Rectal smooth muscle tissue (tissue), 1 donor: Measurements from ENCODE around the gene GRAMD1A.

Experiments
- H3K27ac ChIP-seq: one replicate; pipeline ENCODE4 v1.7.0; 2013; ENCODE audit warnings: low read depth, low read length, inconsistent platforms
- H3K27me3 ChIP-seq: one replicate; pipeline ENCODE4 v1.7.0; 2013; ENCODE audit warnings: low read length; ENCODE audit not compliant: control insufficient read depth, insufficient read depth
- H3K36me3 ChIP-seq: one replicate; pipeline ENCODE4 v1.7.0; 2013; ENCODE audit warnings: low read length; ENCODE audit not compliant: control insufficient read depth, insufficient read depth
- H3K4me1 ChIP-seq: one replicate; pipeline ENCODE4 v1.7.0; 2013; ENCODE audit warnings: low read length; ENCODE audit not compliant: control insufficient read depth, insufficient read depth
- H3K4me3 ChIP-seq: one replicate; pipeline ENCODE4 v1.7.0; 2013; ENCODE audit warnings: low read length
- H3K9ac ChIP-seq: one replicate; pipeline ENCODE4 v1.7.0; 2013; ENCODE audit warnings: low read length

Gene GRAMD1A

GRCh38 chr19:34999498-35000337, at the start of gene GRAMD1A:
Gene GRAMD1A (plus strand): TSS chr19:35000323. CDS start chr19:35000479, 156 bp downstream.
- no peaks in the 10 kb centered on the region for H3K36me3 ChIP-seq
- H3K4me1 ChIP-seq, result no peaks in the 10 kb centered on the region
- H3K27me3 ChIP-seq, result no peaks in the 10 kb centered on the region
- H3K9ac ChIP-seq, result peak within 1 kb of the TSS; percentile 99
- H3K4me3 ChIP-seq, result peak within 1 kb of the TSS; percentile 85
- H3K27ac ChIP-seq, result peak within 1 kb of the TSS; percentile 97

GRCh38 chr19:34953092-34953491, 47.0 kb upstream of the GRAMD1A start:
- Histone ChIP-seq H3K36me3 (peaks cover 14% of the 10 kb centered on the region), H3K4me1 (no peaks in the 10 kb centered on the region), H3K4me3 (no peak overlapping the region)

GRCh38 chr19:34957830-34958751, 42.0 kb upstream of the GRAMD1A start:
- Histone ChIP-seq H3K27me3 (no peaks in the 10 kb centered on the region), H3K36me3 (peaks cover 39% of the 10 kb centered on the region)

More at GRCh38 chr19:34953092-34953491, 47.0 kb upstream of the GRAMD1A start:
- no peak overlapping the region for H3K9ac ChIP-seq
- no peak overlapping the region for H3K27ac ChIP-seq
- no peaks in the 10 kb centered on the region for H3K27me3 ChIP-seq

GRCh38 chr19:34959021-34959420, 41.1 kb upstream of the GRAMD1A start:
- H3K4me3 ChIP-seq, result no peak overlapping the region

More at GRCh38 chr19:34957830-34958751, 42.0 kb upstream of the GRAMD1A start:
- H3K27ac ChIP-seq, result no peak overlapping the region
- H3K9ac ChIP-seq, result no peak overlapping the region
- no peak overlapping the region for H3K4me3 ChIP-seq
- H3K4me1 ChIP-seq, result peaks cover 6% of the 10 kb centered on the region

GRCh38 chr19:34960103-34960805, 39.9 kb upstream of the GRAMD1A start:
- peaks cover 6% of the 10 kb centered on the region for H3K4me1 ChIP-seq
- H3K9ac ChIP-seq, result no peak overlapping the region
- no peaks in the 10 kb centered on the region for H3K27me3 ChIP-seq
- peak overlapping the region; percentile 24 for H3K4me3 ChIP-seq
- H3K36me3 ChIP-seq, result peaks cover 39% of the 10 kb centered on the region
- H3K27ac ChIP-seq, result no peak overlapping the region

More at GRCh38 chr19:34959021-34959420, 41.1 kb upstream of the GRAMD1A start:
- Histone ChIP-seq H3K4me1 (peaks cover 6% of the 10 kb centered on the region), H3K27me3 (no peaks in the 10 kb centered on the region), H3K9ac (no peak overlapping the region), H3K36me3 (peaks cover 39% of the 10 kb centered on the region), H3K27ac (no peak overlapping the region)

- peaks cover 39% of the 10 kb centered on the region for H3K36me3 ChIP-seq
- peaks cover 6% of the 10 kb centered on the region for H3K4me1 ChIP-seq
- no peak overlapping the region for H3K27ac ChIP-seq
- no peak overlapping the region for H3K9ac ChIP-seq
- no peaks in the 10 kb centered on the region for H3K27me3 ChIP-seq
- no peak overlapping the region for H3K4me3 ChIP-seq
Observed at GRCh38 chr19:34960940-34961679, 39.0 kb upstream of the GRAMD1A start.

- peaks cover 6% of the 10 kb centered on the region for H3K4me1 ChIP-seq
- H3K36me3 ChIP-seq, result peaks cover 35% of the 10 kb centered on the region
- H3K9ac ChIP-seq, result no peak overlapping the region
- H3K27me3 ChIP-seq, result no peaks in the 10 kb centered on the region
- H3K27ac ChIP-seq, result no peak overlapping the region
- H3K4me3 ChIP-seq, result peak overlapping the region; percentile 26
Observed at GRCh38 chr19:34961775-34962686, 38.1 kb upstream of the GRAMD1A start.

GRCh38 chr19:34962687-34963572, 37.2 kb upstream of the GRAMD1A start:
- Histone ChIP-seq H3K27ac (no peak overlapping the region), H3K36me3 (peaks cover 26% of the 10 kb centered on the region), H3K4me3 (peak overlapping the region; percentile 83), H3K9ac (peak overlapping the region; percentile 45), H3K4me1 (peaks cover 6% of the 10 kb centered on the region), H3K27me3 (no peaks in the 10 kb centered on the region)

- peak within 1 kb of the TSS; percentile 37 for H3K27ac ChIP-seq
- H3K4me3 ChIP-seq, result peak within 1 kb of the TSS; percentile 83
- peak within 1 kb of the TSS; percentile 45 for H3K9ac ChIP-seq
- peaks cover 17% of the 10 kb centered on the region for H3K36me3 ChIP-seq
- peaks cover 6% of the 10 kb centered on the region for H3K4me1 ChIP-seq
- no peaks in the 10 kb centered on the region for H3K27me3 ChIP-seq
Observed at GRCh38 chr19:34963573-34964406, 36.3 kb upstream of the GRAMD1A start, which contains the start of gene ZNF792. Gene ZNF792 (minus strand): TSS chr19:34964229. CDS start chr19:34963662, 567 bp downstream.
